SH-SY5Y (cell line): ENCODE measurements around the gene GNAT2.

Experiments used
- GATA2 ChIP-seq: IDR thresholded peaks from 2 replicates; pipeline ENCODE4 v1.6.1; 2011; ENCODE audit warnings: mild to moderate bottlenecking, low read depth, low read length
- GATA3 ChIP-seq: IDR thresholded peaks from 2 replicates; pipeline ENCODE4 v1.6.1; 2011; ENCODE audit warnings: low read depth, mild to moderate bottlenecking, low read length, moderate library complexity

Gene GNAT2

DNA sequence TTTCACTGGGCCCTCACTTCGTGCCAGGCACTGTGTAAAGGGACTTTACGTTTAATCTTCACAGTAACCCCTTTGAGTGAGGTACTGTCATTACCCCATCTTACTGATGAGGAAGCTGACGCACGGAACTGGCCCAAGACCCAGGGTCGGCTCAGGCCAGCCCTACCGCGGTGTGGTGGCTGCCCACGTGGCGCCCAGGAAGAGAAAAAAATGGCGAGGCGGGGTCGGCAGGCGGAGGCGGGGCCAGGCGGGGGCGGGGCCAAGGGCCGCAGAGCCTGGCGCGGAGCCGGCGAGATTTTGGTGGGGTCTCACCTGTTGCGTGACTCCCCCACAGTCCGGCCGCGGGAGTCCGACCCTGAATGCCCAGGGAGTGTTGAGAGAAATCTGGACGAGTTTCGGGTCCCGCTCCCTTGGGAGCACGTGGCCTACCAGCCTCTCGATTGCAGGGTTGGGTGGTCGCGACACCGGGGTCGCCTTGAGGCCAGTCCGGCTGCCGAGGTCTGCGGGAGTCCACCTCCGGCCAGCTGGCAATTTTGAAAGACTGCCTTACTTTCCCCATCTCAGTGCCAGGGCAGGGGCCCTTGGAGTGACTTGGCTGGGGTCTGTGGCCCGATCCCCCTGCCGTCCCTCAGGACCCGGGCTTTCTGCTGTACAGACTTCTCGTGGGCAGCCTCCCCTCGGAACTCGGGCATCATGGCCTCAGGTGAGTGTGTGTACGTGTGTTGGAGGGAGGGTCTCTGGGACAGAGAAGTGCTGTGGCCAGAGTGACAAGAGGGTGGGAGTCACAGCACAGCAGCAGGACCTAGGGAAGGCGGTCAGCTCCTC, at the start of gene GNAT2, which contains the start of gene AMPD2:
GNAT2 (minus strand) TSS at position 41 of the 825 bp plus-strand sequence. CDS start 6,746 bp downstream, outside the sequence.
AMPD2 (plus strand) TSS at position 262 of the 825 bp plus-strand sequence. CDS start 1,339 bp downstream, outside the sequence.
- no peak for TF ChIP-seq GATA2
- TF ChIP-seq GATA3 = no peak

GRCh38 chr1:109668123-109668775, 48.8 kb upstream of the GNAT2 start:
- no peak for TF ChIP-seq GATA2
- no peak for TF ChIP-seq GATA3

DNA sequence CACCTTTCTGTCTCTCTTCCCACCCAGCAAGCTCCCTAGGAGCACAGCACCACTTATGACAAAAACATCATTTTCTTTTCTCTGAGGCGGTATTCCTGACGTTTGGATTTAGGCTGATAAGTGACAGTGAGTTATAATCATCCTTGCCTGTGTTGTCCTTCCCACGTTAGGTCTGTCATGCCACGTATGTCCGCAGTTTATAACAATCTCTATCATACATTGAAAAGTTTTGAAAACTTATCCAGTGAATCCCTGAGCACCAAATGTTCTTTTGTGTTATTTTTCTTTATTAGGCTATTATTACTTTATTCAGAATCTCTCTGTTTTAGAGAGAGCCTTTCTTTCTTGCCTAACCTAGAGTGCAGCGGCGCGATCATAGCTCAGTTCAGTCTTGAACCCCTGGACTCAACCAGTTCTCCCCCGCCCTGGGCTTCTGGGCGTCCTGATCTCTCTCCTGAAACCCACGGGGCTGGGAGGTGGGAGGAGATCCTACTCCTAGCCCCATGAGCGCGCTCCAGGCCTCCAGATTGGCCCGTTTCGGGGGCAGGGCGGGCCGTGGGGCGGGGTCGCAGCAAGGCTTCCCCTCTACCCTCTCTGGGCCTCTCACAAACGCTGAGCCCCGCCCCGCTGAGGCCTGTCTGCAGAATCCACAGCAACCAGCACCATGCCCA, 48.2 kb upstream of the GNAT2 start, which contains the start of gene GSTM2:
GSTM2 (plus strand) TSS at position 606 of the 671 bp plus-strand sequence; CDS start at position 665, 59 bp downstream.
- no peak for TF ChIP-seq GATA2
- no peak for TF ChIP-seq GATA3

GRCh38 chr1:109664671-109665070, 45.3 kb upstream of the GNAT2 start:
- TF ChIP-seq GATA3 = no peak
- TF ChIP-seq GATA2 = no peak

- TF ChIP-seq GATA3 = no peak
Measured at GRCh38 chr1:109661391-109661790, 42.0 kb upstream of the GNAT2 start.

DNA sequence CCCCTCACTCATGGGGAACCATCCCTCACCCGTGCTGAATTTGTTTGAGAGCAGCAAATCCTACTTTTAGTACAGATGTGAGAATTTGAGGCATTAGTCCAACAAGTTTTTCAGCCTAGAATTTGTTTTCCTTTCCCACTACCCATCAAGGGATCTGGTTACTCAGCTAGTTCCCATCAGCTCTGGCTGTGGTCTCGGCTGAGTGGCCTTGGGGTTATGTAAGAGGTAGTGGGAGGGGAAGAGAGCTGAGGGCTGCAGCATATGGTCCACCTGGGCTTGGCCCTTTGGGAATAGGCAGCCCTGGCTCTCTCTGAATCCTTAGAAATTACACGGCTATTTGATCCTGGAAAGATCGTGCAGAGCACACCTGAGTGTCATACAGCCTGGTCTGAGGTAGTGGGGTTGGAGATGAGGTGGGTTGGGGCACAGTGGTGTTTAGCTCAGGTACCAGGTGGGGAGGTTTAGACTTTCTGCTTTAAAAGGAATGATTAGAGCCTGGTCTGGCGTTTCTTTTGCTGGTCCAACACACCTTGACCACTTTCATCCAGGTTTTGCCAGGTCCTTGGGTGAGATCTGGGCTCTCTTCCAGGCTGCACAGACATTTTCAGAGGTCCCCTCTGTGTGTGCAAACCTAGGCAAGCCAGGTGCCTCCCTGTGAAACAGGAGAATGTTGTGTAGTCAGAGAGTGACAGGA, 40.7 kb upstream of the GNAT2 start:
- TF ChIP-seq GATA3 (no peak), GATA2 (no peak)

GRCh38 chr1:109659145-109659544, 39.7 kb upstream of the GNAT2 start:
- no peak for TF ChIP-seq GATA3
- no peak for TF ChIP-seq GATA2

DNA sequence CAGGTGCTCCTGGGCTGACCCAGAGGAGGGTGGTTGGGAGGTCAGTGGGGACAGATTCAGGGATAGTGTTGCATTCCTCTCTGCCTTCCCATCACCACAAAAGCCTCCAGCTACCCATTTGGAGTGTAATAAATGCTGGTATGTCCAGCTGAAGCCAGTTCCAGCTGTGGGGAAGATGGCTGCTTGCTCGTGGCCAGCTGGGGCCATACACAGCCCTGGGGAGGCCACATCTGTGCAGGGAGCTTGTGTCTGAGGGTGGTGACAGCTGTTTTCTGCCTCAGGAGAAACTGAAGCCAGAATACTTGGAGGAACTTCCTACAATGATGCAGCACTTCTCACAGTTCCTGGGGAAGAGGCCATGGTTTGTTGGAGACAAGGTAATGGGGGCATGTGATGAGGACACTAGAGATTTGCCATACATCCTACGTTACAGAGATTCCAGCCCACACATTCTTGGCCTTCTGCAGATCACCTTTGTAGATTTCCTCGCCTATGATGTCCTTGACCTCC, 39.2 kb upstream of the GNAT2 start:
- TF ChIP-seq GATA2 (no peak), GATA3 (no peak)

- TF ChIP-seq GATA2 = no peak
- no peak for TF ChIP-seq GATA3
Measured at GRCh38 chr1:109657970-109658369, 38.6 kb upstream of the GNAT2 start.

- TF ChIP-seq GATA2 = no peak
- no peak for TF ChIP-seq GATA3
Measured at GRCh38 chr1:109657395-109657794, 38.0 kb upstream of the GNAT2 start.

DNA sequence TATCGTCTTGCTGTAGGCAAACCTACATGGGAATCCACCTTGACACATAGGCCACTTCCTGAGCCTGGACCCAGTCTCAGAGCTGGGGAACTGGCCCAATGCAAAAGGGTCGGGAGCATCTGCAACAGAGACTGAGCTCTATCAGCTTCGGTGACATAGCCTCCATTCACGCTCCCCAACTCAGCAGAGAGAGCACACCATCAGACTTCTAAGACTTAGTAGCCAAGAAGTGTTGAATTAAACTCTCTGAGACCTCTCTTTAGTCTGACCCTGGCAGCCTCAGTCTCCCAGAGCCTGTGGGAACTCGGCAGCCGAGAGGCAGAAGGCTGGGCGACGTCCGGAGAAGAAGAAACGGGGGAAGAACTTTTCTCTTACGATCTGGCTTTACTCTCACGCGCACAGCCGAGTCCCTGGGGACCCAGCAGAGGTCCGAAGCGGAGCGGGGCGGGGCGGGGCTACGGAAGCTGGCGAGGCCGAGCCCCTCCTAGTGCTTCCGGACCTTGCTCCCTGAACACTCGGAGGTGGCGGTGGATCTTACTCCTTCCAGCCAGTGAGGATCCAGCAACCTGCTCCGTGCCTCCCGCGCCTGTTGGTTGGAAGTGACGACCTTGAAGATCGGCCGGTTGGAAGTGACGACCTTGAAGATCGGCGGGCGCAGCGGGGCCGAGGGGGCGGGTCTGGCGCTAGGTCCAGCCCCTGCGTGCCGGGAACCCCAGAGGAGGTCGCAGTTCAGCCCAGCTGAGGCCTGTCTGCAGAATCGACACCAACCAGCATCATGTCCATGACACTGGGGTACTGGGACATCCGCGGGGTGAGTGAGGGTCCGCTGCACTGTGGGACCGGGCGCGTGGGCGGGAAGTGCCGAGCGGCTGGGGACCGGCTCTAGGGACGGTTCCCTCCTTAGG, 36.5 kb upstream of the GNAT2 start, which contains the start of gene GSTM4:
GSTM4 (plus strand) TSS at position 485 of the 905 bp plus-strand sequence; CDS start at position 776, 291 bp downstream.
- no peak for TF ChIP-seq GATA3

GRCh38 chr1:109654519-109654918, 35.1 kb upstream of the GNAT2 start:
- no peak for TF ChIP-seq GATA2
- no peak for TF ChIP-seq GATA3
